K562 (cell line): ENCODE data around the gene SRCAP. TPM values are rescaled to one million over a fixed set of nuclear protein-coding genes. Genes with fewer than 3 reads are reported as not detected.

ENCODE experiments used
- ATAC-seq: fragments of 200-7000 bp; cut with Tn5 transposase; 3 replicates; pipeline ENCODE4 v1.9.1; 2020; ENCODE audit warnings: moderate library complexity
- BruUV-seq: library from RNA; stranded (reverse); fragments of 400-500 nt; replicated peaks from 2 replicates; lab custom pipeline; 2021; lab: Mats Ljungman, UMichigan
- CTCF ChIA-PET: fragments of 300-600 bp; formaldehyde crosslinking; extraction: SDS; loops from one replicate; lab custom pipeline; 2021; ENCODE audit warnings: low intra/inter-chr PET ratio; lab: Yijun Ruan, JAX
- POLR2A ChIA-PET: fragments of 300-600, 350-650 bp; sonication (Branson Sonifier 250); formaldehyde crosslinking; extraction: SDS; loops from one replicate; lab custom pipeline; 2021; ENCODE audit warnings: antibody characterized with exemption, inconsistent platforms; lab: Yijun Ruan, JAX
- DNase-seq, 4 experiments: peaks; one replicate each; pipeline versions ENCODE4 v3.0.0 to v3.0.0-alpha.2; 2011 to 2018; ENCODE audit warnings: low spot score in 3 of 4, mixed read lengths in 3 of 4; ENCODE audit errors: extremely low read depth in 1 of 4
- FAIRE-seq: peaks from 2 replicates; lab custom pipeline; 2011; peaks lifted over from hg19 to GRCh38; lab: Jason Lieb, UNC
- H2AFZ ChIP-seq: 2 replicates; pipeline ENCODE4 v1.6.0; 2011; ENCODE audit warnings: low read depth, low read length, control low read depth, inconsistent platforms
- H3K27ac ChIP-seq: fragments of 200-600 bp; 3 replicates; pipeline ENCODE4 v1.8.0; 2011; ENCODE audit warnings: low read depth, mild to moderate bottlenecking, control low read depth, inconsistent platforms, low read length, moderate library complexity, mixed read lengths; ENCODE audit errors: extremely low read depth
- H3K27me3 ChIP-seq, 2 experiments: fragments of 300-600 bp in 1 of 2; 2 replicates in 1 of 2; 3 replicates in 1 of 2; pipeline versions ENCODE4 v1.6.0 to v1.8.0; 2011; ENCODE audit warnings: inconsistent platforms in 2 of 2, low read length in 2 of 2, mild to moderate bottlenecking in 1 of 2, mixed read lengths in 1 of 2, moderate library complexity in 1 of 2; ENCODE audit not compliant: control insufficient read depth in 2 of 2, insufficient read depth in 2 of 2
- H3K36me3 ChIP-seq: fragments of 300-600 bp; 3 replicates; pipeline ENCODE4 v1.8.0; 2011; ENCODE audit warnings: mild to moderate bottlenecking, low read length, inconsistent platforms; ENCODE audit not compliant: control insufficient read depth, insufficient read depth
- H3K4me1 ChIP-seq, 2 experiments: fragments of 200-600 bp in 1 of 2; replicated peaks in 1 of 2; 2 replicates in 1 of 2; 3 replicates in 1 of 2; pipeline versions ENCODE4 v1.5.1 to v1.8.0; 2011; ENCODE audit warnings: inconsistent platforms in 2 of 2, low read length in 2 of 2, mild to moderate bottlenecking in 1 of 2, mixed read lengths in 1 of 2, moderate library complexity in 1 of 2; ENCODE audit not compliant: control insufficient read depth in 2 of 2, insufficient read depth in 2 of 2
- H3K4me2 ChIP-seq: 2 replicates; pipeline ENCODE4 v1.6.1; 2011; ENCODE audit warnings: low read length, control low read depth, inconsistent platforms, mixed read lengths; ENCODE audit not compliant: insufficient read depth
- H3K4me3 ChIP-seq: fragments of 200-600 bp; sonication (generic), shearing (Covaris generic); 2 replicates; pipeline ENCODE4 v1.5.1; 2016; ENCODE audit warnings: control low read depth, inconsistent platforms
- H3K79me2 ChIP-seq: fragments of 200-600 bp; 3 replicates; pipeline ENCODE4 v1.8.0; 2011; ENCODE audit warnings: low read length, inconsistent platforms; ENCODE audit not compliant: control insufficient read depth, insufficient read depth
- H3K9ac ChIP-seq, 2 experiments: 2 replicates each; pipeline versions ENCODE4 v1.6.0 to v1.6.1; 2011; ENCODE audit warnings: low read depth in 2 of 2, low read length in 2 of 2, control low read depth in 1 of 2, inconsistent platforms in 1 of 2, mild to moderate bottlenecking in 1 of 2, mixed read lengths in 1 of 2; ENCODE audit not compliant: insufficient read depth in 1 of 2
- H3K9me1 ChIP-seq: one replicate; pipeline ENCODE4 v1.6.0; 2011; ENCODE audit warnings: inconsistent platforms, mild to moderate bottlenecking, low read length, moderate library complexity; ENCODE audit not compliant: control insufficient read depth, insufficient read depth
- H3K9me3 ChIP-seq: replicated peaks from 2 replicates; pipeline ENCODE4 v1.5.1; 2011; ENCODE audit warnings: low read depth, low read length, inconsistent platforms; ENCODE audit not compliant: control insufficient read depth, insufficient read depth
- H4K20me1 ChIP-seq: replicated peaks from 2 replicates; pipeline ENCODE4 v1.6.1; 2011; ENCODE audit warnings: low read length, inconsistent platforms, mixed read lengths; ENCODE audit not compliant: control insufficient read depth, insufficient read depth
- AFF4 ChIP-seq: sonication (generic); formaldehyde crosslinking; IDR thresholded peaks from 2 replicates; pipeline ENCODE4 v1.8.0; 2023; ENCODE audit warnings: mild to moderate bottlenecking, missing genetic modification reagents
- FIP1L1 ChIP-seq: fragments of 200-400 bp; formaldehyde crosslinking; IDR thresholded peaks from 2 replicates; pipeline ENCODE4 v1.6.1; 2018; ENCODE audit warnings: mild to moderate bottlenecking, low read depth, low read length; ENCODE audit not compliant: poor library complexity, severe bottlenecking
- MGA ChIP-seq: fragments of 450-650 bp; IDR thresholded peaks from 2 replicates; pipeline ENCODE4 v1.6.1; 2016; ENCODE audit warnings: mild to moderate bottlenecking, moderate library complexity
- NFRKB ChIP-seq: fragments of 450-650 bp; IDR thresholded peaks from 2 replicates; pipeline ENCODE4 v1.6.1; 2016; ENCODE audit warnings: low read depth
- ZBTB17 ChIP-seq: fragments of 450-650 bp; formaldehyde crosslinking; IDR thresholded peaks from 2 replicates; pipeline ENCODE4 v1.4.0; 2020; ENCODE audit warnings: mild to moderate bottlenecking
- WGBS: fragments of 100-300 bp; shearing (Covaris generic); methylation state at CpG from one replicate; pipeline ENCODE4 v1.1.6; 2016; ENCODE audit warnings: low coverage, mixed read lengths; ENCODE audit not compliant: insufficient coverage; ENCODE audit errors: missing lambda C conversion rate; 5-methylcytosine and 5-hydroxymethylcytosine counted together
- in situ Hi-C: fragments of 300-500 bp; cut with MboI; formaldehyde crosslinking; loops from 4 replicates; pipeline ENCODE4 v1.15.0; 2018; ENCODE audit warnings: inconsistent platforms, mixed read lengths
- intact Hi-C: fragments of 100-400 bp; cut with micrococcal nuclease; formaldehyde crosslinking; loops from 2 replicates; pipeline ENCODE4 v1.14.2; 2022
- polyA plus RNA-seq, 8 experiments: library from polyadenylated mRNA; depleted of rRNA in 4 of 8; stranded (reverse) in 5 of 8; unstranded in 3 of 8; fragments of >200 nt; fragmentation: Nextera tagmentation in 2 of 8; fragmentation: Illumina TruSeq in 1 of 8; extraction: Ambion mirVana in 2 of 8; extraction: Trizol in 1 of 8; gene quantifications; 2 replicates each; pipeline versions ENCODE4 v1.2.1 to v1.2.3, GENCODE V29; 2011 to 2014; ENCODE audit warnings: inconsistent platforms in 1 of 8, missing spikeins in 1 of 8
- total RNA-seq, 7 experiments: library from RNA; depleted of rRNA in 6 of 7; stranded (reverse); fragments of >200 nt in 6 of 7; fragmentation: Illumina TruSeq in 2 of 7; extraction: Trizol in 2 of 7; gene quantifications; 2 replicates each; pipeline versions ENCODE4 v1.2.1 to v1.2.3, GENCODE V29; 2011 to 2021; ENCODE audit warnings: low replicate concordance in 1 of 7

The SRCAP gene
- total and polyA plus RNA-seq, 9 of the 15 experiments (the other 6 are each of a cell fraction or from before 2014, with no cell fraction given) = 0.21 to 62.6 (median 5.8) TPM

- no TSS peak for BruUV-seq
- ChIA-PET POLR2A (interaction anchor here (0.6 kb wide), 1 partner anchor 16 kb away, joined by 4 read pairs; no protein-coding TSS in a partner anchor), CTCF (no interaction called here)
- Histone ChIP-seq H3K4me2 (no peak overlapping the region), H4K20me1 (no peaks in the 10 kb centered on the region), H3K36me3 (no peaks in the 10 kb centered on the region), H3K4me3 (no peak overlapping the region), H3K4me1 (peaks cover 8 to 9% of the 10 kb centered on the region in 2 experiments; a peak in 4 of 5 replicates), H3K27ac (no peak overlapping the region), H3K27me3 (no peaks in the 10 kb centered on the region), H3K9me1 (no peaks in the 10 kb centered on the region), H2AFZ (no peak overlapping the region), H3K79me2 (no peaks in the 10 kb centered on the region), H3K9ac (no peak overlapping the region), H3K9me3 (no peaks in the 10 kb centered on the region)
- ATAC-seq (no peak), DNase-seq (no peak), FAIRE-seq (peak; percentile 6)
- WGBS = 80% methylated on average over 3 of the region's 3 CpGs
- intact Hi-C loops = no loop called here
- in situ Hi-C loops = no loop called here
- TF ChIP-seq NFRKB (no peak), ZBTB17 (CRISPR knock-in tag) (no peak), MGA (no peak), FIP1L1 (no peak), AFF4 (CRISPR knock-in tag) (no peak)
Measured at GRCh38 chr16:30680326-30680725, 18.6 kb upstream of the SRCAP start.
